NCI-H1930 (cell line): ENCODE data around the gene SPTBN5.

Experiments used
- DNase-seq, 2 experiments: peaks; one replicate each; lab custom pipeline; 2025; lab: John Stamatoyannopoulos, UW

SPTBN5 gene

GRCh38 chr15:41824062-41824745 lies 69.6 kb downstream of the SPTBN5 start:
- DNase-seq = no peak

DNA sequence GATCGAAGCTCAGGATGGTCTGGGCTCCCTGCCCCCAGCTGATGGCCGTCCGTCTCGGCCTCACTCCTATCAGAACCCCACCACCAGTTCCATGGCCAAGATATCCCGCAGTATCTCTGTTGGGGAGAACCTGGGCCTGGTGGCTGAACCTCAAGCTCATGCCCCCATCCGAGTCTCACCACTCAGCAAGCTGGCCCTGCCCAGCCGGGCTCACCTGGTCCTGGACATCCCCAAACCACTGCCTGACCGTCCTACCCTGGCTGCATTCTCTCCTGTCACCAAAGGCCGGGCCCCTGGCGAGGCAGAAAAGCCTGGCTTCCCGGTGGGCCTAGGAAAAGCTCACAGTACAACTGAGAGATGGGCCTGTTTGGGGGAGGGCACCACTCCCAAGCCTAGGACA lies 70.4 kb downstream of the SPTBN5 start:
- no peak for DNase-seq

DNA sequence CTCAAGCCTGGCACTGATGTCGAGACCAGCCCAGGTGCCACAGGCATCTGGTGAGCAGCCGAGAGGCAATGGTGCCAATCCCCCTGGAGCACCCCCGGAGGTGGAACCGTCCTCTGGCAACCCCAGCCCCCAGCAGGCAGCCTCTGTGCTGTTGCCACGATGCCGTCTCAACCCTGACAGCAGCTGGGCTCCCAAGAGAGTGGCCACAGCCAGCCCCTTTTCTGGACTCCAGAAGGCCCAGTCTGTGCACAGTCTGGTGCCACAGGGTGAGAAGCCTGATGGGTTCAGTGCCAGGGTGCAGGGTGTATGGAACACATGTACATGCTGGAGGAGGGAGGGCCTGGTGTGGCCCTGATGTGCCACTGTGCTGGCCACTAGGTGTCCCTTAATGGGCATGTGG lies 70.9 kb downstream of the SPTBN5 start:
- no peak for DNase-seq

GRCh38 chr15:41822471-41822870 lies 71.4 kb downstream of the SPTBN5 start:
- DNase-seq = no peak

DNA sequence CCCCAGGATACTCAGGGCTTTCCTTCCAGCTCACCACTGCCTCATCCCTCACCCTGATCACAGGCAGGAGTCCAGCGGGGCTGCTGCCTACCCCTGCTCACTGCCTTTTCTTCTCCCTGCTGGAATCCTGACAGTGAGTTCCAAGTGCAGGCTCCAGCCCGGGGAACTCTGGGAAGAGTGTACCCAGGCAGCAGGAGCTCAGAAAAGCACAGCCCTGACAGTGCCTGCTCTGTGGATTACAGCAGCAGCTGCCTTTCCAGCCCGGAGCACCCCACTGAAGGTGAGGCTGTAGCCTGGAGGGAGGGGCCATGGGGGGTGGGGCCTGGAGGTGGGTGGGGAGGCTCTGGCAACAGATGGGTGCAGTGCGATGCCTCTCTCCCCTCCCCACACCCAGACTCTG lies 72.0 kb downstream of the SPTBN5 start:
- no peak for DNase-seq

GRCh38 chr15:41820791-41821423 lies 72.9 kb downstream of the SPTBN5 start:
- DNase-seq = no peak

DNA sequence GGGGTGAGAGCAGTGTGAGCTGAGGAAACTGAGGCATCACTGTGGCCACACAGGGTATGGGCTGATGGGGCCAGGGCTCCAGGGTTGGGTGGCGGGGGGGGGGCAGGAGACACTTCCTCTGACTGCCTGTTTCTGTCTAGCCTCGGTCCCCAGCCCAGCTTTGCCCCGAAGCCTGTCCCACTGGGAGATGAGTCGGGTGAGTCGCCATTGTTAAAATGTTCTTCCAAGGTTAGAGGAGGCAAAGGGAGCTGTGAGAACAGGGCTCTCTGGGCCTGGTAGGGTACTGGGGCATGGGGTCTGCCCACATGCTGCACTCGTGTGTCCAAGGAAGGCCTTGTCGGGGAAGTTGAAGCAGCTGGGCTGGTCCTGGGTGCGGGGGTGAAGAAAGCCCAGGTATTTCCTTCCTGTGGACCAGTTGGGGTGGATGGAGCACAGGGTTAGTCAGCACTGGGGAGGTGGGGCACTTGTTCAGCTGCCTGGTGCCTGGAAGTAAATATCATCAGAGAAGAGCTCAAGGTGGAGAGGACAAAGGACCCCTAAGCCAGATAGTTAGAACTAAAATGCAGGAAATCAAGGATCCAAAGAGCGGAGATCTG lies 74.3 kb downstream of the SPTBN5 start:
- no peak for DNase-seq

DNA sequence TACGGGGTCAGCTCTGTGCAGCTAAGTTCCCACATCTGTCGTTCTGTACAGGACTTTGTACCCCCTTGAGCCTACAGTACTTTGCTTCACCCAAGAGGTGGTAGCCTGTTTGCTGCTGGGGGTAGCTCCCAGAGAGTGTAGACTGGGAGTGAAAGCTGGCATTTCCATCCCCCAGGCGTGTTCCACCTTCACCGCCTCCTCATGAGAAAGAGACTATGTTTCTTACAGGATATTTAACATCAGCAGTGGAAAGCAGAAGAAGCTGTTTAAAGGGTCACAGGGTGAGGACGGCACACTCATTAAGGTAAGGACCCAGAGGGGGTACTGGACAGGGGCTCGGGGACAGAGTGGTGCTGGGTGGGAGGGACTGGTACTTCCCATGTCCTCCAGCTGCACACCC lies 76.1 kb downstream of the SPTBN5 start:
- DNase-seq = no peak

DNA sequence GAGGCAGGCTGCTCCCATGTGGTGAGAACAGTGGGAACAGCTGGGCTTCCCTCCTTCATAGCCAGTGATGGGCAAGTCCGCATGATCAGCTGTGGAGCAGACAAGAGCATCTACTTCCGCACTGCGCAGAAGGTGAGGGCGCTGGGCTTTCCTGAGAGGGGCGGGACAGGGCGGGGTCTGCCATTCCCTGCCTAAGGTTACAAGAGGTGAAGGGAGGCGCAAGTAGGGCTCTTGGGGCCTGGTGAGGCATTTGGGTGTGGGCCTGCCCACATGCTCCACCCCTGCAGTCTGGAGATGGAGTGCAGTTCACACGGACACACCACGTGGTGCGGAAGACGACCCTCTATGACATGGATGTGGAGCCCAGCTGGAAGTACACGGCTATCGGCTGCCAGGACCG lies 76.5 kb downstream of the SPTBN5 start:
- DNase-seq = no peak

- no peak for DNase-seq
These were observed 77.1 kb downstream of the SPTBN5 start for GRCh38 chr15:41816788-41817187.

DNA sequence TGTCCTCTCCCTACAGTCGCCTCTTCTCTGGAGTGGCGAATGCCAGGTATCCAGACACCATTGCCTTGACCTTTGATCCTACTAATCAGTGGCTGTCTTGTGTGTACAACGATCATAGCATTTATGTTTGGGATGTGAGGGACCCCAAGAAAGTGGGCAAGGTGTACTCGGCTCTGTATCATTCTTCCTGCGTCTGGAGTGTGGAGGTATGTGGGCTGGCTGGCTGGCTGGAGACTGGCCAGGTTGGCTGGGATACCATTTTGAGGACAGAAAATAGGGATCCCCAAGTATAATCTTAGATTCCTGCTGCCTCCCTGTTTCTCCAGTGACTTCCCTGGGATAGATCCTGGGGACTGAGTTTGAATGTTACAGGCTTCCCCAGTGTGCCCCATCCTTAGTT lies 79.3 kb downstream of the SPTBN5 start:
- DNase-seq = no peak

DNA sequence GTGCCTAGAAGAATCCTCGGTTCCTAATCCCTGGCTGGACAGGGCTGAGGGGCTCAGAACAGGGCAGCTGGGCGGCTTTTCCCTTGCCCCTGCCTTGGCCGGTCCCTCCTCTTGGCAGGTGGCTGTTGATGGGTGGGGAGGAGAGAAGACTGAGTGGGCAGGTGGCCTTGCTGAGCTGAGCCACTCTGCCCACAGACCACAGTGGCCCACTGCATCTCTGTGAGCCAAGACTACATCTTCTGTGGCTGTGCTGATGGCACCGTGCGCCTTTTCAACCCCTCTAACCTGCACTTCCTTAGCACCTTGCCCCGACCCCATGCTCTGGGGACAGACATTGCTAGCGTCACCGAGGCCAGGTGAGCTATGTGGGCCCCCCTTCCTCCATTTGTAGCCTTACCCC lies 80.4 kb downstream of the SPTBN5 start:
- DNase-seq = no peak

DNA sequence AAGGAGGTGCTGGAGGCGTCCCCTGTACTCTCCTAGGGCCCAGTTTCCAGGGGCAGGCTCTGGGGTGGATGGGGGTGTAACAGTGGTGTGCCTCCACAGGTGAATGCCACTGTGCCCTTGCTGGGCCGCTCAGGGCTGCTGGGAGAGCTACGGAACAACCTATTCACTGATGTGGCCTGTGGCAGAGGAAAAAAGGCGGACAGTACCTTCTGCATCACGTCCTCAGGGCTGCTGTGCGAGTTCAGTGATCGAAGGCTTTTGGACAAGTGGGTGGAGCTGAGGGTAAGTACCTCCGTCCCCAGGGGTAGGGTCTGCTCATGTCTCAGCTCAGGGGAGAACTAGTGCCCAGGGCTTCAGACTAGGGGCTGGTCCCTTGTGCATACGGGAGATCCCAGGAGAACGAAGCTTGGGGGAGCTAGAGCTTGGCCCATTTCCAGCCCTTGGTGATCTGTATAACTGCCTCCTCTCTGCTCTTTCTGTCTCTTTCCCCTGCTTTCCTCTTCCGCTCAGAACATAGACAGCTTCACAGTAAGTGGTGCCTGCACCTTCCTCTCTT lies 81.0 kb downstream of the SPTBN5 start:
- no peak for DNase-seq

DNA sequence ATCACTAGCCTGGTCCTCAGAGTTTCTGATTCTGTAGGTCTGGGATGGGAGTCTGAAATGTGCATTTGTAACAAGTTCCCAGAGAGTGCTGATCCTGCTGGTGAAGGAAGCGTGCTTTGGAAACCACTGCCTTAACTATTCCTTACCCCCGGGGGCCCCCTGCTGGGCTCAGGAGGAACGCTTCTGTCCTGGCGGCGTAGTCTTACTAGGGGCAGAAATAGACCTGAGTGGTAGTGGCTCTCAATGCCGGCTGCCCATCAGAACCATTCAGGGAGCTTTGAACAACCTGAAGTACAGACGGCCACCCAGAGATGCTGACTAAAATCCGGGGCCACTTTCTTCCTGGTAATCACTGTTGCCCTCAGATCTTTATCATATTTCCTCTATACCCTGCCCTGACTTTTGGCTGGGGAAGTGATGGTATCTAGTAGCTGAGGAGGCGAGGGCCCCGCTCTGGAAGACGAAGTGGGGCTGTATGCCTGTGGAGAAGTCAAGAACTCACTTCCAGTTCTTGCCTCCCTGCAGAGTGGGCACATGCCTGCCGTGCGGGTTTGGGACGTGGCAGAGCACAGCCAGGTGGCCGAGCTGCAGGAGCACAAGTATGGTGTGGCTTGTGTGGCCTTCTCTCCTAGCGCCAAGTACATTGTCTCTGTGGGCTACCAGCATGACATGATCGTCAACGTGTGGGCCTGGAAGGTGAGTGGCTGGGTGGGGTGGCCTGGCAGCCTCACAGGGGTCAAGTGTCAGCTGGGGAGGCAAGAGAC lies 82.2 kb downstream of the SPTBN5 start:
- peak in 1 of 2 experiments; percentile 4 for DNase-seq

DNA sequence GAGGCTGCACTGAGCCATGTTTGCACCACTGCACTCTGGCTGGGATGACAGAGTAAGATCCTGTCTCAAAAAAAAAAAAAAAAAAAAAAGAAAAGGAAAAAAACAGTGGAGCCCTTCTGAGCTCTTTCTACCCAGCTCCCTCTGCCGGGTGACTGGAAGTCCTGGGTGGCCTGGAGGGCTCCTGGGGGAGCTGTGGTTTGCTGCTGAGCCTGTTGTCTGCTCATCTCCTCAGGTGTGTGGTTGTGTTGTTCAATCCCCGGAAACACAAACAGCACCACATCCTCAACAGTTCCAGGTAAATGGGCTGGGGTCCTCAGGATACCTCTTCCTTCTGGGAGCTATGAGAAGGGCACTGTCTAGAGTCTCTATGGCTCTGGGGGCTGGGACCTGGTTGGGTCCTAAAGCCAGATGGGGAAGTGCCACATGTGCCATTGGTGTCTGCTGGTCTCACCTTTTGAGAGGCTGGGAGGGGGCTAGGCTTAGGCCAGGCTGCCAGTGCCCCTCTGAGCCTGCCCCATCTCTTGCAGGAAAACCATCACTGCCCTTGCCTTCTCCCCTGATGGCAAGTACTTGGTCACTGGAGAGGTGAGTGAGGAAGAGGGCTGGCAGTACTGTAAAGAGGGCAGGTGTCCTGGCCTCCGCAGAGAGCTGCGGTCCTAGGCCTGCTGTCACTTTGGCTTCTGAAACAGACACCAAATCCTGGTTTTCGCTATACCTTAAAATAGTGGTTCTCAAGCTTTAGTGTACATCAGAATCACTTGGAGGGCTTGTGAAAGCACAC lies 83.0 kb downstream of the SPTBN5 start:
- DNase-seq = no peak

DNA sequence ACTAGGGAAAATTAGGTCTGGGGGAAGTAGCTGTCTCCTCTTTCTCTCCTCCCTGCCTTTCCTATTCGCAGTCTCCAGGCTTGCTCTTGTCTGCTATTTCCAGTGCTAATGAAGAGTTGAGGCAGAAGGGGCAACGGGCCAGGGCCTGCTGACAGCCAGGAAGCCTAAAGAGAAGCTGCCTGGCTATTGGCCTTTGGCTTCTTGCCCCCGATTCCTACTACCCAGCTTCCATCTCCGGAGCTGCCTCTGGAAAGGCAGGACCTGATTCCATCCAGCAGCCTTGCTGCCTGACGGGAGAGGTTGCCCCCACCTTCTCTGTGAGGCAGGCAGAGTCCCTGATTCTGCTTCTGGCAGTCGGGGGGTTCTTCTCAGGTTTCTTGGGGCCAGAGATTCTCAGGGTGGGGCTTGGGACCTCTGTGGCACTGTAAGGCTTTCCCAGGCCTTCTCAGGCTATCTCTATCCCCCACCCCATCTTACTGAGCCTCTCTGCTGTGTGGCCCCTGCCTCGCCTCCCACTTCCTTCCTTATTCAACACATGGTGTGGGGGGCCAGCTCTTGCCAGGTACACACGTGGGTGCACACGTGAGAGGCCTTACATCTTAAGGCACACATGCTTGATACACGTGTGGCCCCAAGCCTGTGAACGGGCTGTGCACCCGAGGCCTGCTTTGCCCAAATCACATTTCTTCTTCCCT lies 84.2 kb downstream of the SPTBN5 start:
- DNase-seq = no peak

DNA sequence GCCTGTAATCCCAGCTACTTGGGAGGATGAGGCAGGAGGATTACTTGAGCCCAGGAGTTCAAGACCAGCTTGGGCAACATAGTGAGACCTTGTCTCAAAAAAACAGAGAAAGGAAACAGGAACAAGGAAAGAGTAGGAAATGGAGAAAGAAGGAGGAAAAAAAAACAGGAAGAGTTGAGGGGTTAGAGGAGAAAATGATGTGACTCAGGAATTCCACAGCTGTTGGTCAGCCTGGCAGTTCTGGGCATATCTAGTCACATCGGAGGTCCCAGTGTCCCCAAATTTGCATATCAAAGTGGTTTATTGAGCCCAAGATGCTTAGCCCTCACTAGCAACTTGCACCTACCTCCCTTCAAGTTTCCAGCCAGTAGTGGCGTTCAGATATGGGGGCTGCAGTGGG lies 84.7 kb downstream of the SPTBN5 start:
- no peak for DNase-seq

DNA sequence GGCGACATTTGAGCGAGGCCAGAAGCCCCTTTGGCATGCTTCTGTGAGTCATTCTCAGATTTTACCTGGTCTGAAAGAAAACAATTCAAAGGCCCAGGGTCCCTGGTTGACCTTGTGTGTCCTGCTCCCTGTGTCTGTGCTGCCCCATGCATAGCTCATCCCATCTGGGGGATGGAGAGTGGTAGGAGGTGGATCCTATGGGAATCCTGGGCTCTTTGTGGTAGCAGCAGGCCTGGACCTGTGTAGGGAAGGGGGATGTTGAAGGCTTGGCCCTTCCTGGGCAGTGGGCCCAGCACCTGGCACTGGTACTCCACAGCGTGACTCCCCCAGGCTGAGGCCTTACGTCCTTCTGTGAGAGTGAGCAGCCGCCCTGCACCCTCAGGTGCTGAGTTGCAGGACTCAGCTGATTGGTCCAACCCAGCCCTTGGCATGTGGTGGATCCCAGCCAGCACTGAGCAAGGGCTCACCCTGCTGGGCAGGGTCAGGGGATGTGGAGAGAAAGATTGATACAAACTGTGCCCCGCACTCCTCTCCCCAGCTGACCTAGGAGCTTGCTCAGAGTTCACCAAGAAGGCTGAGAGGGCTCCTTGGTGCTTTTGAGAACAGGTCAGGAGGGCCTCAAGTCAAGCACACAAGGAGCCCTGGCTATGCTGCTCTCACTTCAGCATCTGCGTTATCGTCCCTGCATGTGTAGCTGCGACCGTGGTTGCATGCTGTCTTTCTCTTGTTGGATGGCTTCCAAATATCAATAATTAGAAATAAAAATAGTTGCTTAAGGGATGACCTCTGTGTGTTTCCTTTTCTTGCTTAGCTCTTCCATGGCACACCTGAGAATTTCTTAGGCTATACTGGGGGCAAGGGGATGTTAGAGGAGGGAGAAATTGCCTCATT lies 87.3 kb downstream of the SPTBN5 start:
- DNase-seq = no peak

- no peak for DNase-seq
These were observed 88.1 kb downstream of the SPTBN5 start for GRCh38 chr15:41805711-41806110.
